Measurements from ENCODE around the gene CCDC192. TPM values are rescaled to one million over a fixed set of nuclear protein-coding genes. Genes with fewer than 3 reads are reported as not detected.
A peak's percentile ranks its signal among the peaks of the same experiment; 100 is the strongest.

The CCDC192 gene
- total RNA-seq, 3 donors from 2014 or later = 1.0 TPM; not detected in 2

- DNase-seq (no peak), ATAC-seq (no peak)
- Histone ChIP-seq H3K9me3 (no peaks in the 10 kb centered on the region), H3K36me3 (ENCODE audit: low read depth) (no peaks in the 10 kb centered on the region), H3K4me3 (no peak overlapping the region), H3K4me1 (ENCODE audit: low read depth) (no peaks in the 10 kb centered on the region)
- intact Hi-C loops (cut with DNase I, micrococcal nuclease) = no loop called here
- TF ChIP-seq CTCF (IDR thresholded peaks at IDR 0.05) = no peak
These were observed 110.7 kb downstream of the CCDC192 start for GRCh38 chr5:127813633-127814587.

GRCh38 chr5:127814588-127814973 lies 111.4 kb downstream of the CCDC192 start:
- TF ChIP-seq CTCF (IDR thresholded peaks at IDR 0.05) = no peak
- intact Hi-C loops (cut with DNase I, micrococcal nuclease) = no loop called here
- ATAC-seq (no peak), DNase-seq (no peak)
- Histone ChIP-seq H3K9me3 (no peaks in the 10 kb centered on the region), H3K4me1 (ENCODE audit: low read depth) (no peaks in the 10 kb centered on the region), H3K36me3 (ENCODE audit: low read depth) (no peaks in the 10 kb centered on the region), H3K4me3 (no peak overlapping the region)

DNA sequence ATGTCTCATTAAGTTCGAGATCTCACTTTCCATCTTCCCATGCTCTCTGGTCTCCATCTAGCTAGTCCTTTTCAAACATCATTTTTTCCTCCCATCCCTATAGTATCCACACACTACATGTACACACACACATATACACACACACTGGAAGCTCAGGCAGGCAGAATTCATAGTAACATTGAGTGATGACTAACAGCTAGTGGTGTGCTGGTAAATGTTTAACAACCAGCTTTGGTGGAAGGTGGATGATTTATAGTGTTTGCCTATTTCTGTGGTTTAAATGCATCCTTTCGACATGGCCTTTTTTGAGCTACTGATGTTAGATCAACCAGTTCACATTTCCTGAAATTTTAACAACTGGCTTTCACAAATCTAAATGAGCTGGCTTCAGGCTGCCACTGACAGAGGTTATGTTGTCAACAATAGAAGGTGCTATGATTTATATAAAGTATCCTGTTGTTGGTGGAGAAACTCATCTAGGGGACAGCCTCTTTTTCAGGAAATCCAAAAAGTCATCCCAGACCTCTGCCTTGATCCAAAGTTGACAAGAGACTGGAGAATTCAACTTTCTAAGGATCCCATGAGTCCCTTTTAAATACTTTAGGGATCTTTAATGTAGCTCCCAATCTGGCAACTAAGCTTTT lies 117.8 kb downstream of the CCDC192 start:
- peak; percentile 97 for ATAC-seq

DNA sequence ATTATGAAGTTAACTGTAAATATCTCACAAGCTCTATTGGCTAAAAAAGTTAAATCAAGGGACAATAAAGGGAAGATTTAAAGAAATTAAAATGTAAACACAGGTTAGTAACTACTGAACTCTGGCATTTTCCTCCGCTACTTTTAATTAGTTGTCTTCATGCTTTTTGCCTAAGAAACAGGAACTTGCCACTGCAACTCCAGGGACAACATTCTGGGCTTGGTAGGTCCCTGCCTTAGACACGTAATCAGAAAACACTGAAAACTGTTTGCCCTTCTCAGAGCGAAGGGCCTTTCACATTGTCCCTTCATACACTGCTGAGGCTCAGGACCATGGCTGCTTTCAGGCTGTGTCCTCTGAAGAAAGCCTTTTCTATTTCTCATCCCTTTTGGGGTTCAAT lies 118.7 kb downstream of the CCDC192 start:
- intact Hi-C loops (cut with DNase I, micrococcal nuclease) = no loop called here
- no peaks in the 10 kb centered on the region for H3K36me3 ChIP-seq (ENCODE audit: low read depth)
- no peaks in the 10 kb centered on the region for H3K4me1 ChIP-seq (ENCODE audit: low read depth)
- no peak for ATAC-seq
- TF ChIP-seq CTCF (IDR thresholded peaks at IDR 0.05) = no peak
- H3K4me3 ChIP-seq = no peak overlapping the region
- DNase-seq = no peak
- no peaks in the 10 kb centered on the region for H3K9me3 ChIP-seq

More for the DNA sequence above, 117.8 kb downstream of the CCDC192 start:
- peak in 1 of 3 donors; percentile 38 for DNase-seq
- Histone ChIP-seq H3K9me3 (no peaks in the 10 kb centered on the region), H3K4me1 (ENCODE audit: low read depth) (no peaks in the 10 kb centered on the region), H3K36me3 (ENCODE audit: low read depth) (no peaks in the 10 kb centered on the region), H3K4me3 (no peak overlapping the region)
- no peak for TF ChIP-seq CTCF (IDR thresholded peaks at IDR 0.05)
- intact Hi-C loops (cut with DNase I, micrococcal nuclease) = no loop called here

- Histone ChIP-seq H3K4me3 (no peak overlapping the region), H3K36me3 (ENCODE audit: low read depth) (no peaks in the 10 kb centered on the region), H3K9me3 (no peaks in the 10 kb centered on the region), H3K4me1 (ENCODE audit: low read depth) (no peaks in the 10 kb centered on the region)
- DNase-seq = no peak
- ATAC-seq = no peak
- TF ChIP-seq CTCF (IDR thresholded peaks at IDR 0.05) = no peak
- intact Hi-C loops (cut with DNase I, micrococcal nuclease) = no loop called here
These were observed 120.9 kb downstream of the CCDC192 start for GRCh38 chr5:127824126-127824525.
